GM21360 (cell line): ENCODE results near the gene KLHDC3.

Experiments
- ATAC-seq: cut with Tn5 transposase; IDR thresholded peaks from one replicate; pipeline ENCODE4 v1.9.1; 2021; ENCODE audit warnings: mild to moderate bottlenecking, moderate library complexity; ENCODE audit not compliant: unreplicated experiment

Gene KLHDC3, protein sequence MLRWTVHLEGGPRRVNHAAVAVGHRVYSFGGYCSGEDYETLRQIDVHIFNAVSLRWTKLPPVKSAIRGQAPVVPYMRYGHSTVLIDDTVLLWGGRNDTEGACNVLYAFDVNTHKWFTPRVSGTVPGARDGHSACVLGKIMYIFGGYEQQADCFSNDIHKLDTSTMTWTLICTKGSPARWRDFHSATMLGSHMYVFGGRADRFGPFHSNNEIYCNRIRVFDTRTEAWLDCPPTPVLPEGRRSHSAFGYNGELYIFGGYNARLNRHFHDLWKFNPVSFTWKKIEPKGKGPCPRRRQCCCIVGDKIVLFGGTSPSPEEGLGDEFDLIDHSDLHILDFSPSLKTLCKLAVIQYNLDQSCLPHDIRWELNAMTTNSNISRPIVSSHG

DNA sequence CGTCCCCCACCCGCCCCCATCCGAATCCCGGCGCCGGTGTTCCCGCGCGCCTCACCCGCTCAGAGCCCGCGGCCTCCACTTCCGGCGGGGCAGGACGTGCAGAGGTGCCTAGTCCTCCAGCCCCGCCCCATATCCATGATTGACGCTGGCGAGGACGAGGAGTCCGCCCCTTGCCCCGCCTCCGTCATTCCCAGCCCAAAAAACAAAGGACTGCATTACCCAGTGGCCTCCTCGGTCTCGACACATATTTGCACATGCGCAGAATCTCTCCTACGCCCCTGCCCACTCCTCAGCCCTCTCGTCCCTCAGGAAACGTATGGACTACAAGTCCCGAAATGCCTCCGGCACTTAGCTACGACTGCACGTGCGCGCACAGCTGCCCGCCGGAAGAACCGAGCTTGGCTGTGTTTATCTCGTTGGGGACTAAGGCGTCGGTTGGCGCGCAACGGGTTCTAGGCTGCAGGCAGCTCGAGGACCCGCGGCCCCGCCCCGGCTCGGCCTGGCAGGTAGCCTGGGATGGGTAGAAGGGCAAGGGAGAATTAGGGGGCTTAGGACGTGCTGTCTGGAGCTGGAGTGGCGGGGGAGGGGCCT, at the start of gene KLHDC3, which contains the start of gene MEA1:
TSS of gene KLHDC3 (plus strand) at position 407 of the 591 bp plus-strand sequence. CDS start 2,944 bp downstream, outside the sequence.
TSS of gene MEA1 (minus strand) at position 104 of the 591 bp plus-strand sequence. CDS start 133 bp downstream, outside the sequence.
- ATAC-seq = peak; percentile 86

DNA sequence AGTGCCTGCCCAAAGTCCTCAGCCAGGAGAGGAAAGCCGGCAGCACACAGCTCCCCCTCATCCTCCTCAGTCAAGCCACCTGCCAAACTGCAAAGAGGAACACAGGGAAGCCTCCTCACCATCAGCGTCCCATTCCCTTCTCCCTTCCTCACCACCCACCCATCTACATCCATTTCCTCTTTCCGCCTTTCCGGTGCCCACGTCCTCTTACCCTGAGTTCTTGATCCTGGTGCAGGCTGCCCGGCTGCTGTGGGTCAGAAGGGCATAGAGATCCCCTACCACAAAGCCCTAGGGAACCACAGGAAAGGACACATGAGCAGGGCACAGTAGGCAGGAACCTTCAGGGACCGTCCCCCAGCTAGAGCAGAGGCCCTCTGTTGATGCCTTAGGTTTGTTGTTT, 47.5 kb upstream of the KLHDC3 start:
- ATAC-seq = no peak

DNA sequence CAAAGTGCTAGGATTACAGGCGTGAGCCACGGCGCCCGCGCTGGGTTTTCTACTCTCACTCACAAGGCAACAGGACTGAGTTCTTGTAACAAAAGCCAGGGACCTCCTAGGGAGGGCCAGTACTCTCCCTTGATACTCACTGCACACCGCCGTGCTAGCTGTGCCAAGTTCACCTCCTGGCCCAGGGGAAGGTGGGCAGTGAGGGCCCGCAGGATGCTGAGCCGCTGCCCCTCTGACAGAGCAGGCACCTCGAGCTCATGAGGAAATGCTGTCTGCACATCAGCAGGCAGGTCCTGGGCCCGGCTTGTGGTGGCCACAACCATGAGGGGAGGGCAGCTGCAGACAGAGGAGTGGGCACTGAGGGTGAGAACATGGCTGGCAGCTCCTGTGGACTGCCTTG, 46.8 kb upstream of the KLHDC3 start:
- ATAC-seq = no peak

DNA sequence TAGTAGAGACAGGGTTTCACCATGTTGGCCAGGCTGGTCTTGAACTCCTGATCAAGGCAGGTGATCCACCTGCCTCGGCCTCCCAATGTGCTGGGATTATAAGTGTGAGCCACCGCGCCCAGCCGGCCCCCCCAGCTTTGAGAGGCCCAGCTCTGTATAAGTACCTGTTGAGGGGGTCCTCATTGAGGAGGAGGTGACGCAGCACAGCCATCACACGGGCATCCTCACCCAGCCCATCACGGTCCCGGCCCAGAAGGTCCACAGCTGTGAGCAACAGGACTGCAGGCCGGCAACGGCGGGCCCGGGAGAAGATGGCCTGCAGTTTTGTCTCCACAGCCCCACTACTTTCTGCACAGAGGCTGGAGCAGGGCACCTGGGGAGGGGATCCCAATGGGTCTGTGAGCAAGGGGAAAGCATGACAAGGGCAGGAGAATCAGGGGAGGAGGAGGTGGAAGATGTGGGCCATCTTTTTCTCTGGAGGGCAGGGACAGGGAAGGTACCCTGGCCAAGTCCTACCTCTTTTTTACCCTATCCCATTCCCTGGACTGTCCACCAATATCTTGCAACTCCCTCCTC, 45.8 kb upstream of the KLHDC3 start:
- no peak for ATAC-seq

DNA sequence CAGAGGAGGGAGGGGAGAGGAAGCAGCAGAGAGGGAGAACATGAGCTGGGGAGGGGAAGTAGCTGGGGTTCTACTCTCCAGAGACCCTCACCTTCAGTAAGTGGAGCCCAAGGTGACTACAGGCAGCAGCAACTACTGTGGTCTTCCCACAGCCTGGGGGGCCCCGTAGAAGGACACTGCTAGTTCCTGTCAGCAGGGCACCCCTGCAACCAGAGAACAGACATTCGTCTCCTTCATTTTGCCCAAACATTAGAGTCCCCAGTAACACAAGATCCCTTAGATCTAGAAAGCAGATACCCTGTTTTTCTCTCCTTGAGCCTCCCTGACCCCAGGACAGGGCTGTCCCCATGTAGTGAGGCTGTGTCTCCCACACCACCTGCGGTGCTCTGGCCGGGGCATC, 45.3 kb upstream of the KLHDC3 start:
- no peak for ATAC-seq

DNA sequence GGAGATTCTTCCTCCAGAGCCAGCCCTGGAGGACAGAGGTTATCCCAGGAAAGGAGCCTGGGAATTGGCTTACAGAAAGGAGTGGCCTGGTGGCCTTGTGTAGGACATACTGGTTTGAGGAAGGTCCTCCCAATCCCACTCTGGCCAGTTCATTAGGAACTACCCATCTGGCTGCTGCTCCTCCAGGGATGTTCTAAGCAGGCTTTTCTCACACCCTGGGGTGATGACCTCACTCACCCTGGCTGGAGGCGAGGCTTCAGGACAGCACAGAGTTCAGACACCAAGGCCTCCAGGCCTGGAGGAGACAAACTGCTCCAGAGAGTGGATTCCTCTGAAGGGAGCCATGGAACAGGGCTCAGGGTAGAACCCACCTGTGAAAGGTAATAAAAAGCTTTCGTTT, 44.6 kb upstream of the KLHDC3 start:
- ATAC-seq = no peak

DNA sequence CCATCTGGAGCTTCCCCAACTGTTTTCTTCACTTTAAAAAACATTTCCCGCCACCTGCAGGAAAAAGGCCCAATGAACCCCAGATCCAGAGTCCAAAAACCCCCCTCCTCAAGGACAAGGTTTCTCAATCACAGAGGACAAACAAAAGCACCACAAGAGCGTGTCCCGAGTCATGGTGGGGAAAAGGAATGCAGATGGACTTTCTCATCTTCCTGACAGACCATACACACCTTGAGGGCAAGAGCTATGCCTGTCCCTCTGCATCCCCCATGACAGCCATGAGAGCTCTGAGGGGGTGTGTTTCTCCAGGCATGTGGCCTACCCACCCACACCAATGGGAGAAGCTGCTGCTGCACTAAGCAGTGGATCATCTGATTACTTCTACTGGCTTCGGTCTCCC, 44.1 kb upstream of the KLHDC3 start:
- no peak for ATAC-seq

DNA sequence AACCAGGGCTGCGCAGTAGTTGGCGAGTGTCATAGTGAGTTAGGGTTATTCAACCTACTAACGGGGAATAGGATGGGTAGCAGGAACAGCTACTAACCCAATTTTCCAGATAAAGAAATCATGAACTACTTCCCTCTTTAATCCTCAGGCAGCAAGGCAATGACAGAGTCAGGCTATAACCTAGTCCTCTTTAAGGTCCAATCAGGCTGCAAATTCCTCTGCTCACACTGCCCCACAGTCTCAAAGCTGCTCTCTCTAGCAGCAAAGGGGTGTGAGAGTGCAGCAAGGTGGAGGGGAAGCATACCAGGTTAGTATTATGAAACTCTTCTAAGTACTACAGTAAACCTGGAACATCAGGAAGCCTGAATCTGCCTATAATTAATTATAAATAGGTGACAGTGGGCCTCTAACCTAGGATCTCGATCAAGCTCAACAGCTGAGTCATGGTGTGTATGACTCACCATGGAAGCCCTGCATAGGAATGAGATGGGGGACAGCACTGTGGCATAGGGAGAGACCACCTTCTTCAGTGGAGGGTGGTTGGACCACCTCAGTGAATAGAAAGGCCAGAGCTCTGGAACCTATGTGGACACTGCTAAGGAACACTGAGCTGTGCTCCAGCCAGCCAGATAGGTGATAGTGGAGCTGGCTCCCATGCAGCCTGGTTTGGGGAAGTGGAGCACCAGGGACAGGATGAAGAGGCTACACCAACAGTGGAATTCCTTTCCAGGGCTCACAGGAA, 43.0 kb upstream of the KLHDC3 start:
- ATAC-seq = no peak

DNA sequence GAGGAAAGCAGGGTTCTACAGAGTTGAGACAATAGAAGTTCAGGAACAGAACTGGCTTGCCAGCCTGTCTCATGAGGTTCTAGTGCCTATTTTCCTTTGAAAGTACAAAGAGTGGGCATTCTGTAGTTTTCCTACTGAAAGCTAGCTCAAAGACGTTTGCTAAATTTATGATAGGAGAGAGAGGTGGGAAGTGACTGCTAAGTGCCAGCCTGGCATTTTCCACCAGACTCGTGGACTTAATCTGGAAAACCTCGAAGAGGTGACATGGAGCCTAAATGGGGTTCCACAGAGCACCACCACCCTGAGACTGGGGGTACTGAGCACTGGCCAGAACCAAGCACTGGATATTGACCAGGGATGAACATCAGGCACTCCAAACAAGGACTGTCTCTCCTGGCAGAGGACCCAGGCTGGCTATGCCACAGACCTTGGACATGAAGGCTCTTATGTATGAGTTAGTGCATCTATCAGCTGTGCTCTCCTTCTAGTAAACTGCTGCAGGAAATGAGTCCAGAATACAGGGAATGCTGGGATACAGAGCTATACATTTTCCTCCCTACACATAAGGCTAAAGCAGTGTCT, 42.2 kb upstream of the KLHDC3 start:
- no peak for ATAC-seq

DNA sequence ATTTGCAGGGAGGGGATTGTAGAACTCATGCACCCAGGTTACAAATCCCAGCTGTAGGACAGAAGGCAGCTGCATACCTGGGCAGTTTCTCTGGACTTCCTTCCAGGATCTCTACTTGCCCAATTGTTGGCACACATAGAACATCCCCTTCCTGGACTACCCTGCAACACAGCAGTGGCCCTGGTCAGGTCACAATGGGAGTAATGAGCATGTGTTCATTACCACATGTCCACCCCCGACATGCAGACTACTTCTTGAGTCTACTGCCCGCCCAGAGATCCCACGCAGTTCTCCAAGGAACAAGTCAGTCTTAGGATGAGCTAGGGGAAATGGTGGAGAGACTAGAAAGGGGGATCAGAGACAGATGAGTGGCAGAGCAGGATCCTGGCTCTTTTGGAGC, 40.1 kb upstream of the KLHDC3 start:
- ATAC-seq = no peak

DNA sequence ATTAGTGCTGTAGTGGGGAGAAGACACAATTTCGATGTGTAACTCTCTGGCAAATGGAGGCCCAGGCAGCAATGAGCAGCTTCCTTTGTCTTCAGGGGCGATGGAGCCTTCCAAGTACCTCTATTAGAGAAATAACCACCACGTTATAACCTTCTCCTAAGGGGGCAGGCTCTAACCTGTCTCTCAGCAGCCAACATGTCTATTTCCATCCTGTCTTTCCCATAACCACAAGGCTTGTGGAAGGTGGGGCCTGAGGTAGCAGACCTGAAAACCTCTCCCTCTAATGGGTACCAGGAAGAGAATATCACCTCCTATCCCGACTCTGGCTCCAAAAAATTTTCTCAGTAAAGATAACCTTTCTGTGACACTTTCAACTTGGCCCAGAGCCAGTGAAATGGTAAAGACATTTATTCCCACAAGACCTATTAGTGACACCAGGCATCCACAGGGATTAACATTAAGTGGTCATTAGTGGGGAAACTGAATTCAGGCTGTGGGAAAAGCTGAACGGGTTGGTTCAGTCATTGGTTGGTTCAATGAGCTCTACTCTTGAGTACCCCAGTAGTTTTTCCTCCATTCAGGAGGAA, 39.0 kb upstream of the KLHDC3 start:
- ATAC-seq = no peak

DNA sequence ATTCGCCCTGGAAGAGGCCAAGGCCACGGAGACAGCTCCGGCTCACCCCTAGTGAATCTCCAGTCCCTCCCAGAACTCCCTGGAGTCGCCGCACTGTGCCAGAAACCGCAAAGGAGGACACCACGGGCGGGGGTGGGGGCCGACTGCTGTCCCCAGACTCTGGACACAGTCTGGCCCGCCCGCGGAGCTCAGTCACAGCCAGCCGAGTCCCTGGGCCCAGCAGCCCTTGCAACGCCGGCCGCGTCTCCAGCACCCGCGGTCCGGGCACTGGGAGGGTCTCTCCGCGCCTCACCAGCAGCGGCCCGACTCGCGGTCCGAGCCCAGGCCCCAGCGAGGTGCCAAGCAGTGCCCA, 35.6 kb upstream of the KLHDC3 start:
- ATAC-seq = peak; percentile 38

DNA sequence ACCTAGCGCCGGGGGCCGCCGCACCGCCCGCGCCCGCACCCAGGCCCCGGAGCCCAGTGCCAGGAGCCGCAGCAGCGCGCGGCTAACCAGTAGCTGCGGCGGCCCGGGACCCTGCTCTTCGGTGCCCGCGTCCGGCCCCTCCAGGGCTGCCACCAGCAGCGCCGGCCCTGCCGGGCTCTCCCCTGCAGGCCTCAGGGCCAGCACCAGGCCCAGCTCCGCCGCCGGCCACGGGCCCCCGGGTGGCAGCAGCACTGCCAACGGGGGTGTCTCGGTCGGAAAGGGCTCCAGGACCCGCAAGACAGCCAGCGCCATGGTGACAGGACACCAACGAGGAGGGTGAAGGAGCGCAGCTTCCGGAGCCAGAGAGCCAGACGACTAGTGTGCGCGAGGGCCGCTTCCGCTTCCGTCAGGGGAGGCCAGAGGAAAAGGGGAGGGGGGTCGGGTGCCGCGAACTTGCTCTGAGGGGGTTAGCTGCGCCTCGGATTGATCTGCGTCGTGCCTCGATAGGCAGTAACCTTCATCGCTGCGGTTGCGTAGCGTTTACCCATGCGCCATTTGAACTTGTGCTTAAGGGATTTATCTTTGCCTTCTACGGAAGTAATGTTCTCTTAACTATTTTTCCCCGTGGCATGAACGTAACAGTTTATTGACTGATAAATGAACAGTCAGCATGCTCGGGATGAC, 35.1 kb upstream of the KLHDC3 start, which contains the start of gene PEX6:
TSS of gene PEX6 (minus strand) at position 343 of the 684 bp plus-strand sequence. CDS start at position 312, 31 bp downstream.
- peak; percentile 73 for ATAC-seq

DNA sequence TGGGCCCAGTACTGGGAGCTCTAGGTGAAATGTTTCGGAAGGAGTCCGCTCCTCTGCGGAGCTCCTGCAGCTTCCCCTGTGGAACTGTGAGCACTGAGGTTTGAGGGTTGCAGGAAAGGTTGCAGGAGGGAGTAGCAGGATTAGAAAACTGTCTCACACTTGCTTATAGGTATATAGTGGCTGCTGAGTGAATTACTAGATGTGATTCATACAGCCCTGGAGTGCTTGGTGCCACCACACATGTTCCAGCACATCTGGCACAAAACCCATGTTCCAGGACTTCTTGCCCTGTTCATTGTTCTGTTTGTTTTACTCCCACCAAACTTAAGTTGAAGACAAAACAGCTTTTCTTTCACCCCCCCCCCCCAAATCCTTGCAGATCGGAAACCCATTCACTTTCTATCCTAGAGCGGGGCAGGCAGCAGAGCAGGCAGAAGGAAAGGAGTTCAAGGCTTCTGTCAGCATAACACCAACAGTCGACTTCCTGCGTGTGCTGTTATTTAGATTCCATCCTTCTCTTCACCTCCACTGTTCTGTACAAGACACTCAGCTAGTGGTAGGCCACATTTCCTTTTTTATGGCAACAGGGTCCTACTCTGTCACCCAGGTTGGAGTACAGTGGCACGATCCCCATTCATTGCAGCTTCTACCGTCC, 34.4 kb upstream of the KLHDC3 start:
- ATAC-seq = no peak

DNA sequence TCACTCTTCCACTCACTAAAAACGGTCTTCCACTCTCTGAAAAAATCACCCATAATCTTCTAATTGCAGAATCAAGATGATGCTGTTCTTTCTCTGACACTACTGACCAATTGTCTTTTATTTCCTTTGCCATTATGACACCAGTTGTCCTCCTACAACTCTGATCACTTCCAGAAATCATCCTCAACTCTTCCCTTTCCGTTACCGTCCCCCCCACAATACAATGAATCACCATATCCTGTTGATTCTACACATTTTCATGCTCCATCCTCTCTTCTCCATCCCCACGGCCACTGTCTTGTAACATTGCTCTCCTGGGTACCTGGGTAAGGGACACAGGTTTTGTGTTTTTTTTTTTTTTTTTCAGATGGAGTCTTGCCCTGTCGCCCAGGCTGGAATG, 32.2 kb upstream of the KLHDC3 start:
- ATAC-seq = no peak

DNA sequence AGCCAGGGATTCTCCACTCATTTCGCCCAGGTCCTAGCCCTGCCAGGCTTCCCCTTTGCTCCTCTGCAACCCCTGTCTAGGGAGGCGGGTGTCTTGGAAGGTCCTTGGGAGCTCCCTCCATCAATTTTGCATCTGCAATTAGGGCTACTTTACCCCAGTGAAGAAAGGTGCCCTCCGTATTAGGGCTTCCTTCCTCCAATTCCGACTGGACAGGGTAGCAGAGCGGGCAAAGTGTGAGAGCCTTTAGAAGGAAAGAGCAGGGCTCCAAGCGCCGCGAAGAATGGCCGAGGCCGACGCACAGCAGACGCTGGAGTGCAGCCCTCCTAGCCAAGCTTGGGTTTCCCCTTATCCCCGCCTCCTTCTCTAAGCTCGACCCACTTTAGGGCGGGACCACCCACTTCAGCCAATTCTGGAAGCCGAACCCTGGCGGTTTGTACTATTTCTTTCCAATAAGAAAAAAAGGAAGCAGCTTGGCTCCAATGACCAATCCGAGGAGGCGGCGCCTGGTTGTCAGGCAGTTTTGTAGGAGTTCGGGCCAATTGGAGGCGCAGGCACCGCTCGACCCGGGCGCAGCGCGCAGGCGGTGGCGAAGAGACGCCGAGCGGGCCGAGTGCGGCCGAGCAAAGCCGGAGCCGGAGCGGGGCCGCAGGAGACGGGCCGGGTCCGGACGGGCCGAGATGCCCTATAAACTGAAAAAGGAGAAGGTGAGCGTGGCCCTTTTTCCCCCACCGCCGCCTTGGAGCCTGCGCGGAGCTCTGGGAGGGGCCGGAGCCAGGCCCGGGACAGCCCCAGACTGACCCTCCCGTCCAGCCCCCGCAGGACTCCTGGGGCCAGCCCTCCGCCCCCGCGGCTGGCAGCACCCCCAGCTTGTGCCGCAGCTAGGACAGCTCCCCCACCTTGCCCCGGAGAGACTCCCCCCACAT, 29.8 kb upstream of the KLHDC3 start, which contains the start of gene PPP2R5D:
TSS of gene PPP2R5D (plus strand) at position 570 of the 923 bp plus-strand sequence. CDS start at position 678, 108 bp downstream.
- peak; percentile 92 for ATAC-seq

DNA sequence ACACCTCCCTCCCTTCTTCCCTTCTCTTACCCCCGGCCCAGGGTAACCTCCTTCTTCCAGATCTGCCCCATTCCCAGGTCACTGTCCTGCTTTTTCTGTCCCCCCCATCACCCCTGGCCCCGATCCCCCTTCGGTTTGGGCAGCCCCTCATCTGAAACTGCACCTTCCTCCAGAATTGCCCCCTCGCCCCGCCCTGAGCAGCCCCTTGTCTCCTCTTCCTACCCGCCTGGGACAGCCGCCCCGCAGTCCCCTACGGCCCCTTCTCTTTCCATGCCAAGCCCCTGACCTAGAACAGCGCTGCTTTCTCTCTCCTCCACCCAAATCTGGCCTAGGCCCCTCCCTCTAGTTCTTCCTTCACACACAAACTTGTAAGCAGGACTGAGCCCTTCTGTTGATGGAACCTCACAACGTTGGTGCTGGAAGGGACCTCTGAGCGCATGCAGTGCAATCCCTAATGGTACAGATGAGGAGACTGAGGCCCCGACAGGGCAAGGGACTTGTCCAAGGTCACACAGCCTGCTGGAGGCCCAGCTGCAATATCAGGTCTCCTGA, 29.0 kb upstream of the KLHDC3 start:
- no peak for ATAC-seq
